ENCODE results near the gene EML6. TPM values are rescaled to one million over a fixed set of nuclear protein-coding genes. Genes with fewer than 3 reads are reported as not detected.
"Not testable (repeated sequence)": the region's sequence is repeated elsewhere in the genome, so short reads cannot be mapped to it uniquely, and the experiment has no call there.

EML6 gene
- total and polyA plus RNA-seq, 5 donors = 0.26 to 1.5 (median 0.72) TPM

- DNase-seq = no peak
- H3K27me3 ChIP-seq (ENCODE audit: control insufficient read depth, insufficient read depth) = no peaks in the 10 kb centered on the region
- no peak overlapping the region for H3K27ac ChIP-seq (ENCODE audit: low read length)
- no peaks in the 10 kb centered on the region for H3K4me1 ChIP-seq (ENCODE audit: control insufficient read depth, insufficient read depth, low read length)
- ATAC-seq = no peak
- intact Hi-C loops (cut with DNase I) = no loop called here
- WGBS = 77% methylated on average over 1 of the region's 1 CpG
- H3K9me3 ChIP-seq (ENCODE audit: control insufficient read depth, low read length) = no peaks in the 10 kb centered on the region
- H3K4me3 ChIP-seq (ENCODE audit: low read length) = no peak overlapping the region
These were observed 140.6 kb downstream of the EML6 start for GRCh38 chr2:54864096-54864495.

DNA sequence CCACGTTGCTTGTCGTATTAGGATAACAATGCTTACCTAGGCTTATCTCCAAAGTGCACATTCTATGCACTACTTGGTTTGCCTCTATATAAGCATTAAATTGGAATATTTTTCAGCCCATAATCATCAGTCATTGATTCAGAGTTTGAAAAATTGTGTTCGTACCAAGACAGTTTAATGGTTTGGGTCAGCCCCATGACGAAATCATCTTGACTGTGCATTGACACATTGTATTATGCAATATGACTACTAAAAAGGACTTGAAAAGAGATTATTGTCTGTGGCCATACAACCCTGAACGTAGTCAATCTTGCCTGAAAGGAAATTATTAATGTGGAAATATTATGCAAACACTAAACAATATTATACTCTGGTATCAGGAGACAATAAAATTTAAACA lies 141.3 kb downstream of the EML6 start:
- intact Hi-C loops (cut with DNase I) = no loop called here
- Histone ChIP-seq H3K4me3 (ENCODE audit: low read length) (no peak overlapping the region), H3K4me1 (ENCODE audit: control insufficient read depth, insufficient read depth, low read length) (no peaks in the 10 kb centered on the region), H3K9me3 (ENCODE audit: control insufficient read depth, low read length) (no peaks in the 10 kb centered on the region), H3K27ac (ENCODE audit: low read length) (no peak overlapping the region), H3K27me3 (ENCODE audit: control insufficient read depth, insufficient read depth) (no peaks in the 10 kb centered on the region)
- no peak for ATAC-seq
- no peak for DNase-seq
- 84% methylated on average over 5 of the region's 5 CpGs for WGBS

DNA sequence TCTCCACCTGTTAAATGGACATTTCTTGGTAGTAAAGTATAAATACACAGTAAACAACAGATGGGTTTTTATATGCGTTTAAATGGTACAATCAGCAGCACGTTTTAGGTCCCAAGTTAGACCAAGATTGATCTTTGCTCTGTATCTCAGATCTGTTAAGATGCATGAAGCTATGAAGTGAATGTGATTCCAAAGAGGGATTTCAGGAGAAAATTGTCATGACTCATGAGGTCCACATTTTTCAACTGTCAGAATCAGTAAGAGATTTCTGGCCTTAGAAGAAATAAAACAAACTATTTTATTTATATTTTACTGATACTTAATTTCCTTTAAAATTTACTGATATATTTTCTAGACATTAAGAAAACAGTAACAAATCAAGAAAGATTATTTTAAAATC lies 142.7 kb downstream of the EML6 start:
- Histone ChIP-seq H3K4me1 (ENCODE audit: control insufficient read depth, insufficient read depth, low read length) (no peaks in the 10 kb centered on the region), H3K4me3 (ENCODE audit: low read length) (no peak overlapping the region), H3K9me3 (ENCODE audit: control insufficient read depth, low read length) (no peaks in the 10 kb centered on the region), H3K27ac (ENCODE audit: low read length) (no peak overlapping the region), H3K27me3 (ENCODE audit: control insufficient read depth, insufficient read depth) (no peaks in the 10 kb centered on the region)
- ATAC-seq = no peak
- no peak for DNase-seq
- 75% methylated on average over 2 of the region's 2 CpGs for WGBS
- intact Hi-C loops (cut with DNase I) = no loop called here

- DNase-seq (no peak), ATAC-seq (no peak)
- Histone ChIP-seq H3K4me3 (ENCODE audit: low read length) (no peak overlapping the region), H3K27me3 (ENCODE audit: control insufficient read depth, insufficient read depth) (no peaks in the 10 kb centered on the region), H3K27ac (ENCODE audit: low read length) (no peak overlapping the region), H3K4me1 (ENCODE audit: control insufficient read depth, insufficient read depth, low read length) (no peaks in the 10 kb centered on the region), H3K9me3 (ENCODE audit: control insufficient read depth, low read length) (no peaks in the 10 kb centered on the region)
- intact Hi-C loops (cut with DNase I) = no loop called here
- WGBS = 54% methylated on average over 5 of the region's 5 CpGs
These were observed 143.4 kb downstream of the EML6 start for GRCh38 chr2:54866868-54867267.

DNA sequence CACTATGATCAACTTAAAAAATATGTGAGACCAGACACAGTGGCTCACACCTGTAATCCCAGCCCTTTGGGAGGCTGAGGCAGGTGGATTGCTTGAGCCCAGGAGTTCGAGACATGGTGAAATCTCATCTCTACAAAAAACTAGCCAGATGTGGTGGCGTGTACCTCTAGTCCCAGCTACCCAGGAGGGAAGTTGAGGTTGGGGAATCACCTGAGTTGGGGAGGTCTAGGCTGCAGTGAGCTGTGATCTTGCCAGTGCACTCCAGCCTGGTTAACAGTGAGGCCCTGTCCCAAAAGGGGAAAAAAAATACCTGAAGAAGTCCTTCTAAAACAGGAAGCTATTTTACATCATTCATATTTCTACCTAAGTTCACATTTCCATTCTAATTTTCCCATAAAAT lies 144.0 kb downstream of the EML6 start:
- WGBS = 93% methylated on average over 2 of the region's 2 CpGs
- Histone ChIP-seq H3K27ac (ENCODE audit: low read length) (no peak overlapping the region), H3K4me3 (ENCODE audit: low read length) (no peak overlapping the region), H3K9me3 (ENCODE audit: control insufficient read depth, low read length) (no peaks in the 10 kb centered on the region), H3K27me3 (ENCODE audit: control insufficient read depth, insufficient read depth) (no peaks in the 10 kb centered on the region), H3K4me1 (ENCODE audit: control insufficient read depth, insufficient read depth, low read length) (no peaks in the 10 kb centered on the region)
- ATAC-seq = no peak
- intact Hi-C loops (cut with DNase I) = no loop called here
- DNase-seq = no peak

DNA sequence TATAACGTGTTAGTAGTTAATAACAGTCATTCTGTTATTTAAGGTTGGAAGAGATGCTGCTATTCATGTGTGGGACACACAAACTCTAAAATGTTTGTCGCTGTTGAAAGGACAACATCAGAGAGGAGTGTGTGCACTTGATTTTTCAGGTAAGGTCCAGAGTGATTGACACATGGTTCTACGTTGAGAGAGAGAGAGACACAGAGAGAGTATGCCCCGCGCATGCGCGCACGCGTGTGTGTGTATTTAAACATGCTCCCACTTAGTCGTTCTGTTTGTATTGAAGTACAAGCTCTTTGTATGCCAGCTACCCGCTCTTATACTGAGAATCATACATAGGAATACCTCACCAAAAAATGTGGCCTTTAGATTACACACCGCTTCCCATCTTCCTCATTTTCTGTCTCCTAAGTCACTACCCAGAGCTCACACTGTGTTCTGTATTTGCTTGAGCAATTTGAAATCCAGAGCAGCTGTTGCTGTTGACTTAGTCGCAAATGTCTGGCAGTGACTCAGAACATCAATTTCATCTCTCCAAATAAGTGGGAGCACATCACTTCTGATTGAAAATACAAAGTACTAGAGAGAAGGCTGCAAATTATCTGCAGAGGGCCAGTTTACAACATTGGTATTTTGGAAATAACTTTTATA lies 148.1 kb downstream of the EML6 start:
- Histone ChIP-seq H3K4me3 (ENCODE audit: low read length) (no peak overlapping the region), H3K9me3 (ENCODE audit: control insufficient read depth, low read length) (no peaks in the 10 kb centered on the region), H3K27ac (ENCODE audit: low read length) (no peak overlapping the region), H3K4me1 (ENCODE audit: control insufficient read depth, insufficient read depth, low read length) (no peaks in the 10 kb centered on the region), H3K27me3 (ENCODE audit: control insufficient read depth, insufficient read depth) (no peaks in the 10 kb centered on the region)
- no peak for DNase-seq
- intact Hi-C loops (cut with DNase I) = no loop called here
- no peak for ATAC-seq
- WGBS = 89% methylated on average over 13 of the region's 13 CpGs

DNA sequence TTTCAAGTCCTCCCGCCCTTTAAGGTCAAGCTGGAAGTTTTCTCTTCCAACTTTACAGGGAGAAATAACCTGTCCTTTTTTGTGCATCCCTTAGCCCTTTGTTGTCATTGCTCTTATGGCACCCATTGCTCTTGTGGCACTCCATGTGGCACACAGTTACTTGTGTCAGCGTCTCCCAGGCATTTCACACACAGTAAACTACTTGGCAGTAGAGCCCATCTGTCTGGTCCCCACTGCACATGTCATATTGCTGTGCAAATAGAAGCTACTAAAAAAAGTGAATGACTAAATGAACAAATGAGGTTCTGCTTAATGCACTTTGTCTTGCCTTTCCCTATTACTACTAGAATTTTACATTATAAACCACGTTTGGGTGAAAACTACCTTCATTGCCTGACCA lies 149.3 kb downstream of the EML6 start:
- DNase-seq = no peak
- Histone ChIP-seq H3K27ac (ENCODE audit: low read length) (no peak overlapping the region), H3K4me3 (ENCODE audit: low read length) (no peak overlapping the region), H3K27me3 (ENCODE audit: control insufficient read depth, insufficient read depth) (no peaks in the 10 kb centered on the region), H3K4me1 (ENCODE audit: control insufficient read depth, insufficient read depth, low read length) (no peaks in the 10 kb centered on the region), H3K9me3 (ENCODE audit: control insufficient read depth, low read length) (no peaks in the 10 kb centered on the region)
- intact Hi-C loops (cut with DNase I) = no loop called here
- 85% methylated on average over 3 of the region's 3 CpGs for WGBS
- no peak for ATAC-seq

DNA sequence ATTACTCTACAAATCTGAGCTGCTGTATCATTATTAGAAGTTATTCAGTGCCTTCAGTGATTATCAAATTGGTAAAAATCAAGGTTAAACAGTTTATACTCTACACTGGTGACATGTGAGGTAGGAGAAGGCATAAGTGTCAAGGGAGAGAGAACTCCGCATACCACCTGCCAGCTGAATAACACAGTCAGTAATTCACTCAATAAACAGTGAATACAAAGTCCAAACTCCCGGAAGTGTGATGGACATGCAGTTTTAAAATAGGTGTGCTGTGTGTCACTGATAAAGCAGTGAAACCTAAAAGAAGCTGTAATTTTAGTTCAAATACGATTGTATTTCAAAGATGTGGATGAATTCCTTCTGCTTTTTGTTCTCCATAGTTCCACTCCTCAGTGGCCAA lies 149.8 kb downstream of the EML6 start:
- intact Hi-C loops (cut with DNase I); ATAC-seq; H3K4me1 ChIP-seq (ENCODE audit: control insufficient read depth, insufficient read depth, low read length); H3K4me3 ChIP-seq (ENCODE audit: low read length); H3K27ac ChIP-seq (ENCODE audit: low read length); DNase-seq; H3K27me3 ChIP-seq (ENCODE audit: control insufficient read depth, insufficient read depth); H3K9me3 ChIP-seq (ENCODE audit: control insufficient read depth, low read length): not testable (repeated sequence)
- 94% methylated on average over 3 of the region's 3 CpGs for WGBS

DNA sequence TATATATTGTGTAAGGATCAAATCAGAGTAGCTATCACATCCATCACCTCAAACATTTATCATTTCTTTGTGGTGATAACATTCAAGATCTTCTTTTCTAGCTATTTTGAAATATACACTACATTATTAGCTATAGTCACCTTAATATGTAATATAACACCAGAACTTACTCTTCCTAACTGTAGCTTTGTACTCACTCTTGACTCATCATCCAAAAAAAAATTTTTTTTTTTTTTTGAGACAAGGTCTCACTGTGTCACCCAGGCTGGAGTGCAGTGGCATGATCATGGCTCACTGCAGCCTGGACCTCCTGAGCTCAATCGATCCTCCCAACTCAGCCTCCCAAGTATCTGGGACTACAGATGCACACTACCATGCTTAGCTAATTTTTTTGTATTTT lies 153.3 kb downstream of the EML6 start:
- intact Hi-C loops (cut with DNase I) = no loop called here
- no peak overlapping the region for H3K27ac ChIP-seq (ENCODE audit: low read length)
- no peak overlapping the region for H3K4me3 ChIP-seq (ENCODE audit: low read length)
- H3K27me3 ChIP-seq (ENCODE audit: control insufficient read depth, insufficient read depth) = no peaks in the 10 kb centered on the region
- ATAC-seq = no peak
- 93% methylated on average over 1 of the region's 1 CpG for WGBS
- H3K9me3 ChIP-seq (ENCODE audit: control insufficient read depth, low read length) = no peaks in the 10 kb centered on the region
- H3K4me1 ChIP-seq (ENCODE audit: control insufficient read depth, insufficient read depth, low read length) = no peaks in the 10 kb centered on the region
- no peak for DNase-seq

DNA sequence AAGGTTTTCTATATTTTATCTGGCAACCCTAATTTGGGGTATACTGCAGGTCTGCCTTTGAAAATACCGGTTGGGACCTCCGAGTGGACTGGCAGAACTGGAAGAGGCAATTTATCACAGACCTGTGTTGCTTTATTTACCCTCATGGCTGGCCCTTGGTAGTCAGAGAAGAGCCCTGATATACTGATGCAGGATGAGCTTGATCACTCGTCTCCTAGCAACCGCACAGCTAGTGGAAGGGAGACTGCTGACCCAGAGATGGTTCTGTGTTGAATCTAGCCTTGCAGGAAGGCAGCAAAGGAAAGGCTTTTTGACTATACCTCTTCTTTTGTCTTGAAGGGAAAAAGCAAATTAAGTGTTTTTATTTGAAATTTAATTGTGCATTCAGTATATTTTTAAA lies 154.7 kb downstream of the EML6 start:
- no peak overlapping the region for H3K27ac ChIP-seq (ENCODE audit: low read length)
- H3K9me3 ChIP-seq (ENCODE audit: control insufficient read depth, low read length) = no peaks in the 10 kb centered on the region
- DNase-seq (no peak), ATAC-seq (no peak)
- WGBS = 81% methylated on average over 4 of the region's 4 CpGs
- H3K4me3 ChIP-seq (ENCODE audit: low read length) = no peak overlapping the region
- intact Hi-C loops (cut with DNase I) = no loop called here
- H3K4me1 ChIP-seq (ENCODE audit: control insufficient read depth, insufficient read depth, low read length) = no peaks in the 10 kb centered on the region
- no peaks in the 10 kb centered on the region for H3K27me3 ChIP-seq (ENCODE audit: control insufficient read depth, insufficient read depth)

- WGBS = 87% methylated on average over 5 of the region's 5 CpGs
- no peak for DNase-seq
- Histone ChIP-seq H3K9me3 (ENCODE audit: control insufficient read depth, low read length) (no peaks in the 10 kb centered on the region), H3K27ac (ENCODE audit: low read length) (no peak overlapping the region), H3K4me1 (ENCODE audit: control insufficient read depth, insufficient read depth, low read length) (no peaks in the 10 kb centered on the region), H3K4me3 (ENCODE audit: low read length) (no peak overlapping the region), H3K27me3 (ENCODE audit: control insufficient read depth, insufficient read depth) (no peaks in the 10 kb centered on the region)
- no peak for ATAC-seq
- intact Hi-C loops (cut with DNase I) = no loop called here
These were observed 155.6 kb downstream of the EML6 start for GRCh38 chr2:54879032-54879431.

Measured in right cardiac atrium (tissue), 5 donors.